GM12873 (cell line): ENCODE data around the gene LRRC55.

Experiments used
- TF ChIP-seq, protein P1 (sequence below): IDR thresholded peaks from 2 replicates; pipeline ENCODE4 v1.5.1; 2012; ENCODE audit warnings: low read depth, mild to moderate bottlenecking, moderate library complexity, low read length, control low read depth; ENCODE audit not compliant: insufficient read depth; ENCODE audit errors: missing control alignments

Gene LRRC55

GRCh38 chr11:57155400-57155799 is 26.4 kb upstream of the LRRC55 start:
- TF ChIP-seq, protein P1, sequence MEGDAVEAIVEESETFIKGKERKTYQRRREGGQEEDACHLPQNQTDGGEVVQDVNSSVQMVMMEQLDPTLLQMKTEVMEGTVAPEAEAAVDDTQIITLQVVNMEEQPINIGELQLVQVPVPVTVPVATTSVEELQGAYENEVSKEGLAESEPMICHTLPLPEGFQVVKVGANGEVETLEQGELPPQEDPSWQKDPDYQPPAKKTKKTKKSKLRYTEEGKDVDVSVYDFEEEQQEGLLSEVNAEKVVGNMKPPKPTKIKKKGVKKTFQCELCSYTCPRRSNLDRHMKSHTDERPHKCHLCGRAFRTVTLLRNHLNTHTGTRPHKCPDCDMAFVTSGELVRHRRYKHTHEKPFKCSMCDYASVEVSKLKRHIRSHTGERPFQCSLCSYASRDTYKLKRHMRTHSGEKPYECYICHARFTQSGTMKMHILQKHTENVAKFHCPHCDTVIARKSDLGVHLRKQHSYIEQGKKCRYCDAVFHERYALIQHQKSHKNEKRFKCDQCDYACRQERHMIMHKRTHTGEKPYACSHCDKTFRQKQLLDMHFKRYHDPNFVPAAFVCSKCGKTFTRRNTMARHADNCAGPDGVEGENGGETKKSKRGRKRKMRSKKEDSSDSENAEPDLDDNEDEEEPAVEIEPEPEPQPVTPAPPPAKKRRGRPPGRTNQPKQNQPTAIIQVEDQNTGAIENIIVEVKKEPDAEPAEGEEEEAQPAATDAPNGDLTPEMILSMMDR: no peak

GRCh38 chr11:57155838-57156607 is 25.7 kb upstream of the LRRC55 start:
- TF ChIP-seq, protein P1: no peak

DNA sequence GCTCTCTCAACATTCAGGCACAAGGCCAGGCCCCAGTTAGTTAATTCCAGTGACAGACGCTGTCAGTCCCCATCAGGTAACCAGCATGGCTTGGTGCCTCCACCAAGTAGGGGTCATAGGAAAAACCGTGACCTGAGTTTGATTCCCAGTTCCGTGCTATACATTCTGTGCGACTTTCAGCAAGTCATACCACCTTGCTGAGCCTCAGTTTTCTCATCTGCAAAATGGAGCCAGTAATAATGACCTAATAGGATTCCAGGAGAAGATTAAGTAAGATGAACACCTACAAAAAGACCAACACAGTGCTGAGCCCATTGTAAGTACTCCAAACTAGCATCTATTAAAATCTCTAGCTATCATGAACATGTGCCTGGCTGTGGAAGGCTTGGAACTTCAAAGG is 24.8 kb upstream of the LRRC55 start:
- TF ChIP-seq, protein P1: no peak

DNA sequence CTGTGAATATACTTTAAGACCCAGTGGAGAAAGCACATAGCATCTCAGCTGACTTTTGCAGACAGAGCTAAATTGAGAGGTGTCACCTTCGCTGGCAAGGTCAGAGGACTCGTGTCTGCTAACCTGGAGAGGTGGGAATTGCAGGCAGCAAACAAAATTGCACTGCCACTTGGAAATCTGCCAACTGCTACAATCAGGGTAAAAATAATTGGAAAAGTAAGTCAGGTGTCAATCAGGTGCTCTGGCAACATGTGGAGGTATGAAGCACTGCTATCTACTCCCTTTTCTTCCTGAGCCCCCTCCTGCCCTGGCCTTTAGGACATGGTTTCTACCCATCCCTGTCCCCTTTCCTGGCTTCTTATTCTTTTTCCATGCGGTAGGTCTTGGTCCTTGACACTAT is 24.1 kb upstream of the LRRC55 start:
- TF ChIP-seq, protein P1: no peak

DNA sequence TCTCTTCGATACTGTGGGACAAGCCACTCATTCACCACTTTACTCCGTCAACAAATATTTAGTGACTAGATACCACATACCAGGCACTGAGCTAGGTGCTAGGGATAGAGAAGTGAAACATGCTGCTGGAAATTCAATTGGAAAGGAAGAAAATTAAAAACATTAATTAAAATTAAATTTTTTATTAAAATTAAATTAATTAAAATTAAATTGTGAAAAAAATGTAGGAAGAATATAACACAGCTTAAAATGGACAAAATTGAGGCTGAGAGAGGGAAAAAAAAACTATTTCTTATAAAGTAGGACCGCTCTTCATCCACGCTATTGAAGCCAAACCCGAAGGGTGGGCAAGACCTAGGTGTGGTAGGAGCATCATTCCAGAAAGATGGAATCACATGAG is 23.6 kb upstream of the LRRC55 start:
- TF ChIP-seq, protein P1: no peak

DNA sequence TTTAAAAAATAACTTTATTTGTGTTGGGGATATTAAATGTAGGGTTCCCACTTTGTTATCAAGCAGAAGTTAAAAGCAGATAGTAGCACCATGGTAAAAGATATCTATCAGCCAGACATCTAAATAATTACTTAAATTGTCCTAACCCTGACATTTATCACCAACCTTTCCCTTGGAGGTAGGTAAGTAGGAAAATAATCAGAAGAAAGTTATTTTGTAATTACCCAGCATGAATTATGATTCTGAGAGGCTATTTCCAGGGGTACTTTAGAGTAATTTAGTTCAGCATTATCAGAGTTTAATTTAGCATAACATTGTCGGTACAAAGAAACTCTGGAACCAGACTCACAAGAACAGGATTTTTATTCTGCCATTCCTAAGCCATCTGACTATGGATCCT is 23.2 kb upstream of the LRRC55 start:
- TF ChIP-seq, protein P1: no peak

- TF ChIP-seq, protein P1: no peak
Measured at GRCh38 chr11:57160665-57161064, 21.1 kb upstream of the LRRC55 start.
